ENCODE data around the gene CWF19L2. TPM values are rescaled to one million over a fixed set of nuclear protein-coding genes. Genes with fewer than 3 reads are reported as not detected.

CWF19L2 gene
- total and polyA plus RNA-seq, 11 donors: 4.1 to 8.4 (median 7.5) TPM

DNA sequence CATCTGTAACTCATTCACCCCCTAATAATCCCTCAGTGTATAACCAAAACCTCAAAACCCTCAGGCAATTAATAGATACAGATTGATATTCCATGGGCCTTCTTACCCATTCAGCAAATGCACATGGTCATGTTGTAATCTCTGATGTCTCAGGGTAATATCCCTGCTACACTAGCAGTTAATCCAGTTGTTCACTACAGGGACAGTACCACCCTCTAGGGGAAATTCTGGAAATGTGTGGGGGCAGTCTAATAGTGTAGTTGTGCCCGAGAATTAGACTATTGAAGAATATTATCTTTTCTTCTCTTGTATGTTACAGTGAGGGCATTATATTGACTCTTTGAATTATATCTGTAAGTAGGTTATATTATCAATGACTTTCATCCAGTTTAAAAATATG is 175.4 kb downstream of the CWF19L2 start:
- intact Hi-C loops (cut with DNase I): no loop called here
- Histone ChIP-seq H3K4me3 (no peak overlapping the region), H3K27me3 (no peaks in the 10 kb centered on the region), H3K27ac (no peak overlapping the region), H3K4me1 (no peaks in the 10 kb centered on the region), H3K9me3 (peaks cover 0 to 15% (median 2%) of the 10 kb centered on the region in 12 donors), H3K36me3 (no peaks in the 10 kb centered on the region)
- TF ChIP-seq POLR2A (IDR thresholded peaks at IDR 0.05): no peak
- TF ChIP-seq, protein P1, sequence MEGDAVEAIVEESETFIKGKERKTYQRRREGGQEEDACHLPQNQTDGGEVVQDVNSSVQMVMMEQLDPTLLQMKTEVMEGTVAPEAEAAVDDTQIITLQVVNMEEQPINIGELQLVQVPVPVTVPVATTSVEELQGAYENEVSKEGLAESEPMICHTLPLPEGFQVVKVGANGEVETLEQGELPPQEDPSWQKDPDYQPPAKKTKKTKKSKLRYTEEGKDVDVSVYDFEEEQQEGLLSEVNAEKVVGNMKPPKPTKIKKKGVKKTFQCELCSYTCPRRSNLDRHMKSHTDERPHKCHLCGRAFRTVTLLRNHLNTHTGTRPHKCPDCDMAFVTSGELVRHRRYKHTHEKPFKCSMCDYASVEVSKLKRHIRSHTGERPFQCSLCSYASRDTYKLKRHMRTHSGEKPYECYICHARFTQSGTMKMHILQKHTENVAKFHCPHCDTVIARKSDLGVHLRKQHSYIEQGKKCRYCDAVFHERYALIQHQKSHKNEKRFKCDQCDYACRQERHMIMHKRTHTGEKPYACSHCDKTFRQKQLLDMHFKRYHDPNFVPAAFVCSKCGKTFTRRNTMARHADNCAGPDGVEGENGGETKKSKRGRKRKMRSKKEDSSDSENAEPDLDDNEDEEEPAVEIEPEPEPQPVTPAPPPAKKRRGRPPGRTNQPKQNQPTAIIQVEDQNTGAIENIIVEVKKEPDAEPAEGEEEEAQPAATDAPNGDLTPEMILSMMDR (IDR thresholded peaks at IDR 0.05): no peak
- WGBS, 4 donors: 85 to 96% (median 92%) methylated on average over 1 of the region's 1 CpG
- ATAC-seq: no peak
- no peak for DNase-seq

Other genes starting within 250 kb of the CWF19L2 start
- 1 to 10 TPM; 4.8 to 8.6 (median 6.5) TPM for gene ALKBH8, start 107.9 kb upstream of the CWF19L2 start, total RNA-seq
- 1 to 10 TPM; 2.9 to 5.0 TPM for gene ALKBH8, start 107.9 kb upstream of the CWF19L2 start, polyA plus RNA-seq
- under 1 TPM in 7 of 9 donors, not detected in 2; 0.12 to 0.75 (median 0.48) TPM for gene ELMOD1, start 133.3 kb upstream of the CWF19L2 start, total RNA-seq
- gene ELMOD1, start 133.3 kb upstream of the CWF19L2 start, polyA plus RNA-seq: under 1 TPM; 0.29 to 0.30 TPM

Measured in heart left ventricle (tissue), 16 donors.